Endothelial cell of umbilical vein (primary cell): ENCODE measurements around the gene MEF2D. TPM values are rescaled to one million over a fixed set of nuclear protein-coding genes. Genes with fewer than 3 reads are reported as not detected.

Experiments used
- BruUV-seq: library from RNA; stranded (reverse); fragments of 400-500 nt; replicated peaks from 2 replicates; lab custom pipeline; 2021; lab: Mats Ljungman, UMichigan
- CTCF ChIA-PET: fragments of 300-600, 350-600 bp; sonication (Branson Sonifier 250); formaldehyde crosslinking; loops from one replicate; lab custom pipeline; 2021; ENCODE audit warnings: antibody characterized with exemption, inconsistent platforms; lab: Charles Lee
- POLR2A ChIA-PET: fragments of 300-600, 350-600 bp; sonication (Branson Sonifier 250); formaldehyde crosslinking; loops from one replicate; lab custom pipeline; 2021; ENCODE audit warnings: antibody characterized with exemption, inconsistent platforms; lab: Charles Lee
- DNase-seq: peaks from one replicate; pipeline ENCODE4 v3.0.0-alpha.2; 2011; ENCODE audit warnings: low read depth, low spot score
- FAIRE-seq: peaks from 2 replicates; lab custom pipeline; 2011; peaks lifted over from hg19 to GRCh38; lab: Jason Lieb, UNC
- H2AFZ ChIP-seq: 2 replicates; pipeline ENCODE4 v1.6.0; 2012; ENCODE audit warnings: low read depth, low read length, control low read depth, inconsistent platforms
- H3K27ac ChIP-seq: 2 replicates; pipeline ENCODE4 v1.5.1; 2011; ENCODE audit warnings: low read depth, mild to moderate bottlenecking, control low read depth, low read length, moderate library complexity; ENCODE audit not compliant: insufficient read depth
- H3K27me3 ChIP-seq, 2 experiments: 2 replicates each; pipeline versions ENCODE4 v1.6.0 to v1.6.1; 2011; ENCODE audit warnings: low read length in 2 of 2, mixed read lengths in 1 of 2; ENCODE audit not compliant: control insufficient read depth in 2 of 2, insufficient read depth in 2 of 2
- H3K36me3 ChIP-seq, 2 experiments: 2 replicates in 1 of 2; 3 replicates in 1 of 2; pipeline ENCODE4 v1.5.1; 2011; ENCODE audit warnings: low read length in 2 of 2, mild to moderate bottlenecking in 1 of 2, moderate library complexity in 1 of 2; ENCODE audit not compliant: control insufficient read depth in 2 of 2, insufficient read depth in 2 of 2; ENCODE audit errors: extremely low read depth in 1 of 2
- H3K4me1 ChIP-seq: 3 replicates; pipeline ENCODE4 v1.5.1; 2011; ENCODE audit warnings: mild to moderate bottlenecking, low read length; ENCODE audit not compliant: control insufficient read depth, insufficient read depth; ENCODE audit errors: extremely low read depth
- H3K4me2 ChIP-seq: 2 replicates; pipeline ENCODE4 v1.6.1; 2011; ENCODE audit warnings: low read length, control low read depth, mixed read lengths; ENCODE audit not compliant: insufficient read depth
- H3K4me3 ChIP-seq, 3 experiments: fragments of 200-600 bp in 1 of 3; sonication (generic), shearing (Covaris generic) in 1 of 3; replicated peaks in 1 of 3; 2 replicates each; pipeline ENCODE4 v1.5.1; 2011 to 2016; ENCODE audit warnings: control low read depth in 3 of 3, low read length in 3 of 3, mild to moderate bottlenecking in 2 of 3, inconsistent platforms in 1 of 3, low read depth in 1 of 3, moderate library complexity in 1 of 3; ENCODE audit not compliant: insufficient read depth in 1 of 3
- H3K79me2 ChIP-seq: 2 replicates; pipeline ENCODE4 v1.6.0; 2012; ENCODE audit warnings: low read length, inconsistent platforms; ENCODE audit not compliant: control insufficient read depth, insufficient read depth
- H3K9ac ChIP-seq: replicated peaks from 2 replicates; pipeline ENCODE3; 2011; ENCODE audit warnings: low read length, control low read depth; ENCODE audit not compliant: insufficient read depth; ENCODE audit errors: extremely low read depth
- H3K9me1 ChIP-seq: replicated peaks from 3 replicates; pipeline ENCODE4 v1.6.0; 2011; ENCODE audit warnings: mild to moderate bottlenecking, low read length; ENCODE audit not compliant: control insufficient read depth, insufficient read depth; ENCODE audit errors: extremely low read depth
- H3K9me3 ChIP-seq: replicated peaks from 2 replicates; pipeline ENCODE4 v1.5.1; 2012; ENCODE audit warnings: low read length, inconsistent platforms; ENCODE audit not compliant: control insufficient read depth, insufficient read depth
- H4K20me1 ChIP-seq: replicated peaks from 2 replicates; pipeline ENCODE3; 2011; ENCODE audit warnings: mild to moderate bottlenecking, low read length; ENCODE audit not compliant: control insufficient read depth, insufficient read depth; ENCODE audit errors: extremely low read depth
- EZH2 ChIP-seq: IDR thresholded peaks from 2 replicates; pipeline ENCODE4 v1.6.1; 2012; ENCODE audit warnings: borderline replicate concordance, low read depth, mild to moderate bottlenecking, moderate library complexity, low read length, inconsistent platforms; ENCODE audit not compliant: severe bottlenecking
- JUN ChIP-seq: IDR thresholded peaks from 2 replicates; pipeline ENCODE4 v1.6.1; 2011; ENCODE audit warnings: borderline replicate concordance, low read depth; ENCODE audit not compliant: insufficient read length, insufficient read depth
- POLR2A ChIP-seq: IDR thresholded peaks from 2 replicates; pipeline ENCODE4 v1.6.1; 2012; ENCODE audit warnings: low read depth, mild to moderate bottlenecking, control low read depth, low read length
- dilution Hi-C: fragments of 300-500 bp; cut with MboI; formaldehyde crosslinking; loops from one replicate; pipeline ENCODE4 v1.15.0; 2019; ENCODE audit warnings: low sequenced_read_pairs; ENCODE audit not compliant: extremely low pct_ligation_motif_present
- intact Hi-C: fragments of 100-400 bp; cut with micrococcal nuclease; formaldehyde crosslinking; loops from one replicate; pipeline ENCODE4 v1.10.0; 2022
- polyA plus RNA-seq, 4 experiments: library from polyadenylated mRNA; depleted of rRNA in 3 of 4; stranded (reverse) in 3 of 4; unstranded in 1 of 4; fragments of >200 nt; gene quantifications; 2 replicates each; pipeline versions ENCODE4 v1.2.1 to v1.2.3, GENCODE V29; 2011 to 2012; ENCODE audit warnings: missing spikeins in 1 of 4
- total RNA-seq: library from RNA; stranded (reverse); gene quantifications from 2 replicates; pipeline ENCODE4 v1.2.3, GENCODE V29; 2021

MEF2D gene
- total and polyA plus RNA-seq, 2 donors (not counting 3 experiments of a cell fraction or from before 2014, with no cell fraction given), result 45.4 to 52.2 TPM

- no peaks in the 10 kb centered on the region for H4K20me1 ChIP-seq
- POLR2A ChIA-PET, result no interaction called here
Observed at GRCh38 chr1:156467906-156468305, 32.7 kb downstream of the MEF2D start.

GRCh38 chr1:156467385-156467784 is 33.2 kb downstream of the MEF2D start:
- ChIA-PET CTCF (interaction anchor here (1.3 kb wide), 1 partner anchor 15 kb away, joined by 3 read pairs; no protein-coding TSS in a partner anchor), POLR2A (no interaction called here)
- DNase-seq (no peak), FAIRE-seq (no peak)
- Histone ChIP-seq H3K79me2 (no peaks in the 10 kb centered on the region), H2AFZ (no peak overlapping the region), H3K9ac (no peak overlapping the region), H3K4me3 (no peak overlapping the region), H3K4me2 (no peak overlapping the region), H4K20me1 (no peaks in the 10 kb centered on the region), H3K9me3 (no peaks in the 10 kb centered on the region), H3K36me3 (peaks cover 6 to 39% of the 10 kb centered on the region in 2 experiments), H3K9me1 (no peaks in the 10 kb centered on the region), H3K4me1 (peaks cover 12% of the 10 kb centered on the region), H3K27me3 (no peaks in the 10 kb centered on the region), H3K27ac (no peak overlapping the region)
- TF ChIP-seq POLR2A (no peak), EZH2 (no peak)
- dilution Hi-C loops (no loop called here), intact Hi-C loops (no loop called here)
- BruUV-seq, result no TSS peak

More at GRCh38 chr1:156467906-156468305, 32.7 kb downstream of the MEF2D start:
- peaks cover 12% of the 10 kb centered on the region for H3K4me1 ChIP-seq
- H3K9me1 ChIP-seq, result no peaks in the 10 kb centered on the region
- H3K79me2 ChIP-seq, result no peaks in the 10 kb centered on the region
- H3K4me3 ChIP-seq, result no peak overlapping the region
- intact Hi-C loops (no loop called here), dilution Hi-C loops (no loop called here)
- FAIRE-seq (no peak), DNase-seq (no peak)
- no peak overlapping the region for H3K9ac ChIP-seq
- H2AFZ ChIP-seq, result no peak overlapping the region
- CTCF ChIA-PET, result no interaction called here
- no peak overlapping the region for H3K4me2 ChIP-seq
- no peak overlapping the region for H3K27ac ChIP-seq
- no peak for TF ChIP-seq POLR2A
- TF ChIP-seq JUN, result no peak
- TSS peak; percentile 15 for BruUV-seq
- H3K36me3 ChIP-seq, result peaks cover 6 to 39% of the 10 kb centered on the region in 2 experiments
- H3K9me3 ChIP-seq, result no peaks in the 10 kb centered on the region
- no peaks in the 10 kb centered on the region for H3K27me3 ChIP-seq
